SK-N-DZ (cell line): ENCODE data around the gene LBP. TPM values are rescaled to one million over a fixed set of nuclear protein-coding genes. Genes with fewer than 3 reads are reported as not detected.
"Not testable (repeated sequence)": the region's sequence is repeated elsewhere in the genome, so short reads cannot be mapped to it uniquely, and the experiment has no call there.

Experiments
- DNase-seq: peaks from one replicate; pipeline ENCODE4 v3.0.0-alpha.2; 2015; ENCODE audit warnings: low spot score
- polyA plus RNA-seq, 2 experiments: library from polyadenylated mRNA; depleted of rRNA; stranded (reverse); fragments of >200 nt; gene quantifications; 2 replicates each; pipeline ENCODE4 v1.2.3, GENCODE V29; 2014

LBP gene, protein sequence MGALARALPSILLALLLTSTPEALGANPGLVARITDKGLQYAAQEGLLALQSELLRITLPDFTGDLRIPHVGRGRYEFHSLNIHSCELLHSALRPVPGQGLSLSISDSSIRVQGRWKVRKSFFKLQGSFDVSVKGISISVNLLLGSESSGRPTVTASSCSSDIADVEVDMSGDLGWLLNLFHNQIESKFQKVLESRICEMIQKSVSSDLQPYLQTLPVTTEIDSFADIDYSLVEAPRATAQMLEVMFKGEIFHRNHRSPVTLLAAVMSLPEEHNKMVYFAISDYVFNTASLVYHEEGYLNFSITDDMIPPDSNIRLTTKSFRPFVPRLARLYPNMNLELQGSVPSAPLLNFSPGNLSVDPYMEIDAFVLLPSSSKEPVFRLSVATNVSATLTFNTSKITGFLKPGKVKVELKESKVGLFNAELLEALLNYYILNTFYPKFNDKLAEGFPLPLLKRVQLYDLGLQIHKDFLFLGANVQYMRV
- not detected in 2 replicates for polyA plus RNA-seq (2014; cell fraction: cytosol; rRNA removed)
- polyA plus RNA-seq (2014; cell fraction: nucleus; rRNA removed), result not detected in 2 replicates

DNA sequence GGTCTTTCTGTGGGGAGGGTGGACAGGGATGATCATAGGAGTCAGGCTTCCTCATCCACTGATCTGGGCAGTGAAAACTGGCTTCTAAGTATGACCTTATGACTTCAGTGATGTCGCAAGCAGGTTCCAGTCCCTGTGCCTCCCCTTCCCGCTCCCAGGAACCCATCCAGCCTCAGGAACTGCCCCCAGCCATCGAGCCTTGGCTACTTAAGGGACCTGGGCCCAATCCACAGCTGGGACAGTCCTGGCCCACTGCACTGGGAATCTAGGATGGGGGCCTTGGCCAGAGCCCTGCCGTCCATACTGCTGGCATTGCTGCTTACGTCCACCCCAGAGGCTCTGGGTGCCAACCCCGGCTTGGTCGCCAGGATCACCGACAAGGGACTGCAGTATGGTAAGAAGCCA is at the start of gene LBP:
LBP (plus strand) TSS at position 236 of the 405 bp plus-strand sequence; CDS start at position 271, 35 bp downstream.
- no peak for DNase-seq

DNA sequence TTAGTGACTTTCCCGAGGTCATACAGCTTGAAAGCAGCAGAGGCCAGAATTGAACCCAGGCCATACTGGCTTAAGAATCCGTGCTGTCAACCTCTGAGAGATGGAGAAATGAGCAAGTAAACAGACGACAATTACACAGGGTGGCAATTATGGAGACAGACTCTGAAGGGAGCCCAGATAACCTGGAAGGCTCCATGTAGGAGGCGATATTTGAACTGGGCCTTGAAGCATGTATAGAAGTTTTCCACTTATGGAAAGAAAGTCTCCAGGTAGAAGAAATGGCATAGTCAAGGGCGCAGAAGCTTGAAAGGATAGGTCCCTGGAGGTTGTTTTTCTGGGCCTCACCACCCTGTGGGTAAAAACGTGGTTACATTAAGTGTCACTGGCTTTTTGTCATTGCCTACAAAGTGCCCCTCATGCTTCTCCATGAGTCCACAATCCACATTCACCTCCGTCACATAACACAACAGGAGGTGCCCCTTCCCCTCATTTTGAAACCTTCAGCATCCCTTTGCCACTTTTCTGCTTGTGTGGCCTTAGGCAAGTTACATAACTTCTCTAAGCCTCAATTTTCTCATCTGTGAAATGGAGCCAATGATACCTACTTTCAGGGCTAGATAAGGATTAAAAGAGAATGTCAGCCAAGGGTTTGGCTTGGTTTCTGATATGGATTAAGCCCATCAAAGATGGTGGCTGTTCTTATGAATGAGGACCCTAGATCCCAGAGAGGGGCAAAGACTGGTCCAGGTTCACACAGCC is 48.2 kb upstream of the LBP start:
- DNase-seq, result no peak

DNA sequence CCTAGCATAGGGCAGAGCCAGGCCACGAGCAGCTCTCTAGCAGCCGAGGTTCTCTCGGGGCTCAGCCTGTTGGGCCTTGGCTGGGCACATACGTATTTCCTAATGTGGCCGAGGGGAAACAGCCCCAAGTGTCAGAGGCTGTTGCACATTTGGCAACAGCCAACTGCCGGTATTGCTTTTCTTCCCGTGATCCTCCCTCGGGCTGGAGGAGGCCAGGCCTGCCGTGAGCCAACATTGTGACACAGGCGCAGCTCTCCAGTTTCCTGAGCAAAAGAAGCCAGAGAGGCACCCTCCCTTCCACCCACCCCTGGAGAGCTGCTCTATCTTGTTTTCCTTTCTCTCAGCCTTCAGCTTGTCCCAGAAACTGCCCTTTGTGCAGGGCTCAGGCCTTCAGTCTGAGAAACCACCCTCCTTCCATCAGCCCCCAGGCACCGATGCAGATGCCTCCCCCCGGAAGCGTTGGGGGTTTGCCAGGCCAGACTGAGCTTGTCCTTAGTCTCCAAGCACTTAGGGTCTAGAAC is 47.5 kb upstream of the LBP start:
- no peak for DNase-seq

DNA sequence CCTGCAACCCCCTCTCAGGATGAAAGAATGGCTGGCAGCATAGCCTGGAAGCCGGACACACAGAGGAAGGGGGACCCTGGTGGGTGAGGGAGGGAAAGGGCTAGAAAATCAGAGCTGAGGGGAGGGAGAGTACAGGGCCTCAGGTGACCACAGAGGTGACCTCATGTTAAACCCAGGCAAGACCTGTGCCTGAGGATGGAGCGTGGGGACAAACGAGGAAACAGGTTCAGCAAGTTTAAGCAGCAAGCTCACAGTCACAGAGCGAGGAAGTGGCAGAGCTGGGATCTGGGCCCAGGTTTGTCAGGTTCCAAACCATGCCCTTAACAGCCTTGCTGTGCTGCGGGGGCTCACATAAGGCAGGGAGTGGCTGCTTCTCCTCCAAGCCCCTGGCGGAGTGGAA is 46.3 kb upstream of the LBP start:
- no peak for DNase-seq

DNA sequence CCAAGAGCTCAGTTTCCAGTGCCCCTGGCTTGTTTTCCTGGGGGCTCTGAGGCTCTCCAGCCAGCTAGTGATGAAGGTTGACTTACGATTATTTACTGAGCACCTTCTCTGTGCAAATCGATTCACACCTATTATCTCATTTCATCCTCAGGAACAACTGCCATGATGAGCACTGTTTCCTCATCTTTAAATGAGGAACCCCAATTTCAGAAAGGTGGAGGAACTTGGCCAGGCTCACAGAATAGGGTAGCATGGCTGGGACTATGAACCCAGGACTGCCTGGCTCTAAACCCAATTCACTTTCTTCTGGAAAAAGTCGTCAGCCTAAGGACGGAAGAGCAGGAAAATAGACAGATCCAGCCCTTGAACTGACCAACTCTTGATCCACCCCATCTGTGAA is 45.8 kb upstream of the LBP start:
- DNase-seq, result no peak

DNA sequence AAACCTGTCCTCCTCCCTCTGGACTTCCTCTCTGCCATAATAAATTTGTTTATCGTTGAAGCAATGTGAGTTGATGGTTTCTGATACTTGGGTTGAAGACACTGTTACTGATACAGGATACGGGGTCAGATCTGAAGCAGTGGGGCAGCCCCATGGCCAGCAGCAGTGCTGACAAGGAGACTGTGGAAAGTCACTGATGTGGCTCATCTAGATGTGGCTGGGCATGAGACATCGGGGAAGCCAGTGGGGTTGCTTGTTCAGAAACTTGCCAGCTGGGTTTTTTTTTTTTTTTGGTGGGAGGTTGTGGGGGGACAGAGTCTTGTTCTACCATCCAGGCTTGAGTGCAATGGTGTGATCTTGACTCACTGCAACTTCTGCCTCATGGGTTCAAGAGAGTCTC is 45.0 kb upstream of the LBP start:
- DNase-seq, result no peak

DNA sequence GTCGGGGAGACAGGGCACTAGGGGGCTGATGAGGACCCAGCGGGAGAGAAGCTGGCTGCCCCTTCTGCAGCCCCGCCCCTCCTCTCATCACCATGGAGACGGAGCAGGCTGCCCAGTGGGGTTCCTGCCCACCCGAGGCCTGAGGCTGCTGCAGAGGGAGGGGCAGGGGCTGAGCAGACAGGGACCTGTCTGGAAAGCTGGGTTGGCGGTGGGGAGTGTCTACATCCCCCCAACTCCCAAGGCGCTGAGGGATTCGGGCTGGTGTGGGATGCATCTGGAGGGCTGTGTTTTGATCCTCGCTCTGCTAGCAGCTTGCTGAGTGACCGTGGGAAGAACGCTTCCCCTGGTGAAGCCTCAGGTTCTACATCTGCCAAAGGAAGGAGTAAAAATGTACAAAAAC is 43.5 kb upstream of the LBP start:
- peak; percentile 49 for DNase-seq

DNA sequence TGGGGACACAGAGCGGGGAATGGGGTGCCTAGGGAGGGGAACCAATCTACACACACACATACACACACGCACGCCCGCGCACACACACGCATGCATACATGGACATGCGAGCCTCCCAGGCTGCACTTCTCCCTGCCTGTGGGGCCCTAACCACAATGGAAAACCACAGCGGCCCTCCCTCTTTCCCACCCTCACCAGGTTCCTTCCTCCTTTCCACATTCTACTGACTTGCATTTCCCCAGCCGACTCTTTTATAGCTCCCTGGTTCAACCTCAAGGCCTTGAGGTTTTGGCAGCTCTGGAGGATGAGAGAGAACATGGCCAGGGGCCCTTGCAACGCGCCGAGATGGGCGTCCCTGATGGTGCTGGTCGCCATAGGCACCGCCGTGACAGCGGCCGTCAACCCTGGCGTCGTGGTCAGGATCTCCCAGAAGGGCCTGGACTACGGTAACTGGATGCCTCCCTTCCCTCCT is 42.3 kb upstream of the LBP start, which contains the start of gene BPI:
BPI (plus strand) TSS at position 249 of the 472 bp plus-strand sequence; CDS start at position 317, 68 bp downstream.
- no peak for DNase-seq

DNA sequence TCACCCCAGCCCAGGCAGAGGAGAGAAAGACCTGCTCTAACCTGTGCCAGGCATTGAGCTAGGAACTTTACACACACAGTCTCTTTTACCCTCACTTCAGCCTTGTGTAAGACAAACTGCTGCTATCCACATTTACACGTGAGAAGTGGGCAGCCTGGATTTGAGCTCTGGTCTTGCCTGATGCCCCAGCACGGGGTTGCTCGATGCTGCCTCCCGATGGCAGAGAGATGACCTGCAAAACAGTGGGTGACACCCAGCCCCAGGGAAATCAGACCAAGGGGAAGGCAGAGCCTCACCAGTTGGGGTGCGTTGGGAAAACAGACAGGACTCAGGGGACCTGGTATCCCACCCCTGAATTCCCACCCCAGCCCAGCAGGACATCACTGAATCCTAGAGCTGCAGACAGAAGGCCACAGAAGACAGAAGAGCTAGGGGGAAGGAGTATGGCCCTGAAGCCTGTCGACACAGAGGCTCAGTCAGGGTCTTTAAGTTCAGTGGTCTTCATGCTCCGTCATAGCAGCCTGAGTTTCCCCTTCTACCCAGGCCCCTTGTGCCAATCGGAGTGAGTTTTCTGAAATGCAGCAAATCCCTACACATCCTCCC is 41.3 kb upstream of the LBP start:
- DNase-seq, result peak; percentile 32

DNA sequence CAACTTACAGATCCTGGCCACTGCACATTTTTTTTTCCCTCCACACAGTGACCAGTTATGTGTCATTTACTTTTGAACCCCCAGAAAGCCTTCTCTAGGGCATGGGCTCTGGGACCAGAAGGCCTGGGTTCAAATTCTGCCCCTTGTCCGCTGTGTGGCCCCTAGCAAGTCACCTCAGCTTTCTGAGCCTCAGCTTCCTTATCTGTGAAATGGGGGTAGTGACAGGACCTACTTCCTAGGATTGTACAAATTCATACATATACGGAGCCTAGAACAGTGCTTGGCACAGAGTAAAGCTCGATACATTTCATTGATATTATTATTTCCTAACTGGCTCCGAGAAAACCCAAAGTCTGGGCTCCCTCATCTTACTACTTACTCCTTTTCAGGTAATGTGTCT is 40.7 kb upstream of the LBP start:
- no peak for DNase-seq

DNA sequence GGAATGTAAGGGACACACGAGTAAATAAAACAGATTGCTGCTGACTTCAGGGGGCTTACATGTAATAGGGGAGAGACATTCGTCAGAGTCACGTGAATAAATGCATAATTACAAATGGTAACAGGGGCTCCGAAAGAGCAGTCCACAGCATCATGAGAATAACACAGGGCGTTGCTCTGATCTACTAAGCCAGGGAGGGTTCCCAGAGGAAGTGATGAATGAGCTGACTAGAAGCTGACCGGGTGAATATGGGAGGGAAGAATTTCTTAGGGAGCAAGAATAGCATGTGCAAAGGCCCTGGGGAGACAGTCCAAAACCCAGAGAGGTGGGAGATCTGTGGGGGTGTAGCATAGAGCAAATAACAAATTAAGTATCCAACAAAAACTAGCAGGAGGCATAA is 39.9 kb upstream of the LBP start:
- no peak for DNase-seq

DNA sequence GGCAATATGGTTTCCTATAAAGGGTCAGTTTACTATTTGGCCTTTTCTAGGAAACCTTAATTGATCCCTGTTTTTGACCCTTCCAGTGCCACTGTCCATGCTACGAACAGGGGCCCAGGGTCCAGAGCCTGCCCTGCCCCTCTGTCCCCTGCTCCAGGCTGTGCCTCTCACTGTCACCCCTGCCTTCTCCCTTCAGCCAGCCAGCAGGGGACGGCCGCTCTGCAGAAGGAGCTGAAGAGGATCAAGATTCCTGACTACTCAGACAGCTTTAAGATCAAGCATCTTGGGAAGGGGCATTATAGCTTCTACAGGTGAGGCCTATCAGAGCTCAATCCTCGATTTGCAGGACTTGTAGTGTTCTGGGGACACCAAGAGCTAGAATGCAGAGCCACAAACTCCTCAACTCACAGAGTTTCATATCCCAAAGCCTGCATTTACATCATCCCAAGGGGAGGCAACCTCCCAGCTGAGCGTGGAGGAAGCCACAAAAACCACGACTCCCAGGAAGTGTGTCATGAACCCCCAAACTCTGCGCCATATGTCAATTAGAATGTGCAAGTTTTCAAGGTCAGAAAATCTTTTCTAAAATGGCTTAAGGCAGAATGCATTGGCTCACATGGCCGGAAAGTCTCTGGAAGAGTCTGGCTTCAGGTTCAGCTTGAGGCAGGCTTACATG is 38.8 kb upstream of the LBP start:
- no peak for DNase-seq

DNA sequence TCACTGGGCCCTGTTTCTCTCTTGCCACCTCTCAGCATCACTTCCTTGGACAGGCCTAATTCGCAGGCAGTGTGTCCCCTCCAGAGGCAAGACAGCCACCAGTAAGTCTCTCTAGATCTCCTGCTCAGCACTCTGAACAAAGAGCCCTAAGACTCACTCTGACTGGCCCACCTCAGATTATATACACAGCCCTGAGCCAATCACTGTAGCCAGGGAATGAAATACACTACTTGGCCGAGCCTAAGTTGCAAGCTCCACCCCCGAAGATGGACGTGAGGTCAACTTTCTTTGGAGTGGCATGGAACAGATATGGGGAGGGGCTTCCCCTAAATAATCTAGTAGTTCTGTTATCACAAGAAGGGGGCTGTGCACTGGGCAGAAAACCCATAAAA is 38.2 kb upstream of the LBP start:
- DNase-seq, result no peak

DNA sequence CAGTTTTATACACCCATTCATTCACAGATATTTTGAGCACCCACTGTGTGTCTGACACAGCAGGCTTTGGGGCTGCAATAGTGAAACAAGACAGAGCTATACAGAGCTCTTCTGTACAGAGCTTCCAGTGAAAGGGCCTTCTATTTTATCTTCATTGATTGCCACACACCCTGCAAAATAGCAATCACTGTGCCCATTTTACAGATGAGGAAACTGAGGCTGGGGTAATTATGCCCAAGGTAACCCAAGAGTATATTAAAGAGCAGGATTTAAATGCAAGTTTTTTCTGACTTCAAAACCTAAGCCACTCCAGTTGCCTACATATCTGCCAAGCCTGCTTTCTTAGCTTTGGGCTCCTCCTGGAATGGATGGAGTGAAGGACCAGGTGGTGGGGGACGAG is 37.8 kb upstream of the LBP start:
- no peak for DNase-seq

DNA sequence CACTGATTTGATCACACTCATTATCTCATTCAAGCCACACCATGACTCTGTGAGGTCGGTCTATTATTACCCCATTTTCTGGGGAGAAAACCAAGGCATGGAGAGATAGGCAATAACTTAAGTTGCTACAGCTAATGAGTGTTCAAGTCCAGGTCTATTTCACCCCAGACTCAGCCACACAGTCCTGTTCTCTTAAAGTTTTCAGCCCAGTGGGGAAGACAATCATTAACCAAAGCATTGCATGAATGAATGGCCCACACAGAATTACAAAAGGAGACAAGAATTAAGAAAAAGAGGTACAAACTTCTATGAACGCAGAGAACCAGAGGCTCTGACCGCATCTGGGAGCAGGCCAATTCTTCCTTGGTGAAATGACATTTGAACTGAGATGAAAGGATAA is 35.2 kb upstream of the LBP start:
- no peak for DNase-seq

DNA sequence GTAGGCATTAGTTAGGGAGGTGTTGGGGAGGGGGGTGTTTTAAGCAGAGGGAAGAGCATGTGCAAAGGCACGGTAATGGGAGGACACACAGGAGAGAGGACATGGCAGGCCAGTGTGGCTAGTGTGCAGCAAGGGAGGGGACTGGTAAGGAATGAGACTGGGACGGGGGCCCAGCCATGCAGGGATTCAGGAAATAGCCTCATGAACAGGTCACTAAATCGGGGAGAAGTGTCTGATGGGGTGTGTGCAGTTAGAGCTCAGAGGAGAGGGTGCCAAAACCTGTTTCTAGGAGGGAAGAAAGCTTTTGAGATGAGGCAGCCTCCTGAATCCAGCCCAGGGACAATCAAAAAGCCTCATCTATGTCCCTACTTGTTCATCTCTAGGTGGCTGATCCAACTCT is 34.8 kb upstream of the LBP start:
- no peak for DNase-seq

DNA sequence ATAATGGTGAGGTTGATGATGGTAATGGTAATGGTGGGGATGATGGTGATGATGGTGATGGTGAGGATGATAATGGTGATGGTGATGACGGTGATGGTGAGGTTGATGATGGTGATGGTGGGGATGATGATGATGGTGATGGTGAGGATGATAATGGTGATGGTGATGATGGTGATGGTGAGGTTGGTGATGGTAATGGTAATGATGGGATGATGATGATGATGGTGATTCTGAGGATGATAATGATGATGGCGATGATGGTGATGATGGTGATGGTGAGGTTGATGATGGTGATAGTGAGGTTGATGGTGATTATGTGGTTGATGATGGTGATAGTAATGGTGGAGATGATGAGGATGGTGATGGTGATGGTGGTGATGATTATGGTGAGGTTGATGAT is 32.6 kb upstream of the LBP start:
- no peak for DNase-seq

DNA sequence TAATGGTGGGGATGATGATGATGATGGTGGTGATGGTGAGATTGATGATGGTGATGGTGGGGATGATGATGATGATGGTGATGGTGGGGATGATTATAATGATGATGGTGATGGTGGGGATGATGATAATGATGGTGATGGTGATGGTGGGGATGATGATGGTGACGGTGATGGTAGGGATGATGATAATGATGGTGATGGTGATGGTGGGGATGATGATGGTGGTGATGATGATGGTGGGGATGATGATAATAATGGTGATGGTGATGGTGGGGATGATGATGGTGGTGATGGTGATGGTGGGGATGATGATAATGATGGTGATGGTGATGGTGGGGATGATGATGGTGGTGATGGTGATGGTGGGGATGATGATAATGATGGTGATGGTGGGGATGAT is 31.9 kb upstream of the LBP start:
- not testable (repeated sequence) for DNase-seq

DNA sequence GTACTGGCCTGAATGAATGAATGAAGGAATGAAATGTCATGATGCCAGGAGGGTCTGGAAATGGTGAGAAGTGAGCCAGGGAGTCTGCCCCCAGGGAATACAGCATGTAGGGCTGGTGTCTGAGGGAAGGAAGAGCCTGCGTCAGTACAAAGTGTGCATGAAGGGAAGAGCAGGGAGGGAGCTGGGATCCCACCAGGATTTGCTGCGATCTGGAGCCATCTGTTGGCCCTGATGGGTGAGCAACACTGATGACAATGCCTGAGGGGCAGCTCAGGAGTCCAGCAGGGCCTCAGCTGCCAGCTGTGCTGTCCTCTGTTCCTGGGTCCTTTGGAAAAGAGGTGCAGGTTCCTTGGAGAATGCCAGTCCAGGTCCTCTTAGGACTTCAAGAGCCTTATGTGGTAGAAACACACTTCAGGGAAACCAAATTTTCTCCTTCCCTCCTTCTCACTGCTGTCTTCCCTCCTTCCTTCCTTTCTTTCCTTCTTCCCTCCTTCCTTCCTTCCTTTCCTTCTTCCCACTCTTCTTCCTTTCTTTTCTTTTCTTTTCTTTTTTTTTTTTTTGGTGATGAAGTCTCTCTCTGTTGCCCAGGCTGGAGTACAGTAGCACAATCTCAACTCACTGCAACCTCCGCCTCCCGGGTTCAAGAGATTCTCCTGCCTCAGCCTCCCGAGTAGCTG is 30.9 kb upstream of the LBP start:
- no peak for DNase-seq

DNA sequence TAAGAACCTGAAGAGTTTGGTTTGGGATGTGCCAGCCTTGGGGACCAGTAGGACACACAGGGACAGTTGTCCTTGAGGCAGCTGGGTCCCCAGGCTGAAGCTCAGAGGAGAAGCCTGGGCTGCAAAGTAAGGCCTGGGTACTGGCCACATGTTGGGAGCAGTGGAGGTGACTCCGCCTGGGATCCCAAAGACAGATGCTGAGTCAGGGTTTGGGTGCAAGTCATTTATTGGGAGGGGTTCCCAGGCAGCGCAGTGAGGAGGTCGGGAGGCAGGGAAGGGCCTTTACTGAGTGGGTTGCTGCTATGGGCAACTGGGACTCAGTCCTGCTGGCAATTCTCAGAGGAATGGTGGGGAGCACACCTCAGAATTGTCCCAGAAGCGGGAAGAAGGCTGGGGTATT is 29.9 kb upstream of the LBP start:
- no peak for DNase-seq

DNA sequence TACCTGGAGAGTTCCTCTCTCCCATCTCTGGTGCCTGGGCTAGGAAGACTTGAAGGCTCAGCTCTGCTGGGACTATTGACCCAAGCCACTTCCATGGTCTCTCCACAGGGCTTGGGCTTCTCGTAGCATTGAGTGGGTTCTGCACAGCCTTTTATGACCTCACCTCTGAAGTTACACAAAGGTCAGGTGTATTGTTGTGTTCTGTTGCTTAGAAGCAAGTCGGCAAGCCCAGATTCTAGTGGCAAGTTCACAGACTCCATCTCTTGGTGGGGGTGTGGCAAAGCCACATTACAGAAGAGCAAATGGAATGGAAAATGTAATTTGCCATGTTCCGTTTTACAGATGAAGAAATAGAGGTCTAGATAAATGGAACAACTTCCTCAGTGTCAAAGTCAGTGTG is 28.9 kb upstream of the LBP start:
- no peak for DNase-seq
